Epithelial cell of proximal tubule (primary cell): ENCODE measurements around the gene ZNRF3. TPM values are rescaled to one million over a fixed set of nuclear protein-coding genes. Genes with fewer than 3 reads are reported as not detected.
"Not testable (repeated sequence)": the region's sequence is repeated elsewhere in the genome, so short reads cannot be mapped to it uniquely, and the experiment has no call there.

Source experiments
- DNase-seq: peaks from one replicate; pipeline ENCODE4 v3.0.0-alpha.2; 2011; ENCODE audit warnings: low read depth
- H3K4me3 ChIP-seq: 2 replicates; pipeline ENCODE4 v1.5.1; 2011; ENCODE audit warnings: low read depth, mild to moderate bottlenecking, low read length
- total RNA-seq: library from RNA; depleted of rRNA; stranded (reverse); fragments of >200 nt; gene quantifications from 2 replicates; pipeline ENCODE4 v1.2.3, GENCODE V29; 2015
- TF ChIP-seq, protein P1 (sequence below): conservative IDR thresholded peaks from 2 replicates; pipeline ENCODE4 v1.5.1; 2012; ENCODE audit warnings: low read depth, mild to moderate bottlenecking, low read length

The ZNRF3 gene
- total RNA-seq, 1 donor from 2014 or later = 15.6 TPM

DNA sequence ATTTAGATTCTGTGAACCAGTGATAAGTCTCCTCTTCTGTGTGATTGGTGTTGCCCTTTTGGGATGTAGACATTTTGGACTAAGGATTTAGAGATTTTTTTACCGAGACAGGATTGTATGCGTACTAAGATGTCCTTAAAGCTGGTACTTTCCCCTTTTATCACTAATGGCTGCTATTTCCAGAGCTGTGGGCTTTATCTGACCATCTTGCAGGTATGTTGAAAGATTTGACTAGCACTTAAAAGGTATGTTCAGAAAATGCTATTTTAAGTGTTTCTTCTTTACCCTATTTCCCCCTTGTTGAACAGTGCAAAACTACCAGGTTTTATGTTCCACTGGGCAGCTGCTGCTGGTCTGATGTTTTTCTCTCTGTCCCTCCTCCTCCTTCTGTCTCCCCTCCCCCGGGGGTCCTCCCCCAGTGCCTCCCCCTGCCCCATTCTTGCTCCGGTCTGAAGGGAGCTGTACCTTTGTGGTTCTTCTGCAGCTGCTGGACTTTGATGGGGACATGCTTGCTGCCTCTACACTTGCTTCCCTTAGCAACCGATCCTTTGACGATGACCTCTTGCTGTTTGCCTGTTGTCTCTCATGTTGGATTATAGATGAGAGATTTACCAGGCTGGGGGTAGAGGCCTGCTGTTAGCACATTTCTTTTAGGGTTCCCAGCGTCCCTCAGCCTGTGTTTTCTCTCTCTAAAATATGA is 59.6 kb downstream of the ZNRF3 start:
- TF ChIP-seq, protein P1, sequence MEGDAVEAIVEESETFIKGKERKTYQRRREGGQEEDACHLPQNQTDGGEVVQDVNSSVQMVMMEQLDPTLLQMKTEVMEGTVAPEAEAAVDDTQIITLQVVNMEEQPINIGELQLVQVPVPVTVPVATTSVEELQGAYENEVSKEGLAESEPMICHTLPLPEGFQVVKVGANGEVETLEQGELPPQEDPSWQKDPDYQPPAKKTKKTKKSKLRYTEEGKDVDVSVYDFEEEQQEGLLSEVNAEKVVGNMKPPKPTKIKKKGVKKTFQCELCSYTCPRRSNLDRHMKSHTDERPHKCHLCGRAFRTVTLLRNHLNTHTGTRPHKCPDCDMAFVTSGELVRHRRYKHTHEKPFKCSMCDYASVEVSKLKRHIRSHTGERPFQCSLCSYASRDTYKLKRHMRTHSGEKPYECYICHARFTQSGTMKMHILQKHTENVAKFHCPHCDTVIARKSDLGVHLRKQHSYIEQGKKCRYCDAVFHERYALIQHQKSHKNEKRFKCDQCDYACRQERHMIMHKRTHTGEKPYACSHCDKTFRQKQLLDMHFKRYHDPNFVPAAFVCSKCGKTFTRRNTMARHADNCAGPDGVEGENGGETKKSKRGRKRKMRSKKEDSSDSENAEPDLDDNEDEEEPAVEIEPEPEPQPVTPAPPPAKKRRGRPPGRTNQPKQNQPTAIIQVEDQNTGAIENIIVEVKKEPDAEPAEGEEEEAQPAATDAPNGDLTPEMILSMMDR = no peak
- no peak overlapping the region for H3K4me3 ChIP-seq
- no peak for DNase-seq

DNA sequence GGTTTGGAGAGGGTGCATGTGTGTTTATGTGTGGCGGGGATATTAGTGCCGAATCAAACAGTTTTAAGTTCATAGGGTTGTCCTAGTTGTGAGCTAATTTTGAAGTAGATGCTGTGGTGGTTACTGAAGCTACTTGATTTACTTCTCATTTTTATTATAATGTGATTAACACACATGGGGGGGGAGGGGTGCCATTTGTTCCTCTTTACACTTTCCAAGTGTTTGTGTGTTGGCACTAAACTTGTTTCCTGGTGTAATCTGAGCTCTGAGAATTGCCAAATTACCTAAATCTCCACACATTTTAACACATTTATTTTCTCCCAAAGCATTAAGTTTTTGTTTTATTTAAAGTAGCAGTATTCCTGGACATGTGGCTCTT is 60.1 kb downstream of the ZNRF3 start:
- TF ChIP-seq, protein P1 = no peak
- DNase-seq = no peak
- H3K4me3 ChIP-seq = no peak overlapping the region

DNA sequence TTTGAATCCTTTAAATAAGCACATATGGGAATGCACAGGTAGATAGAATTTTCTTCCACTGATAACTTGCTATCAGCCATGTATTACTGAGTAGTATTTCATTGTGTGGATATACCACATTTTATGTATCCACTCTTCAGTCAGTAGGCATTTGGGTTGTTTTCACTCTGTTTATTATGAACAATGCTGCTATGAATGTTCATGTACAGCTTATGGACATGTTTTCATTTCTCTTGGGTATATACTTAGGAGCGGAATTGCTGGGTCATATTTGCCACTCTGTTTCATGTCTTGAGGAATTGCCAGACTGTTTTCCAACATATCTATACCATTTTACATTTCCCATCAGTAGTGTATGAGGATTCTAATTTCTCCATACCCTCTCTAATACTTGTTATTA is 63.8 kb downstream of the ZNRF3 start:
- no peak overlapping the region for H3K4me3 ChIP-seq
- DNase-seq = no peak
- TF ChIP-seq, protein P1 = no peak

DNA sequence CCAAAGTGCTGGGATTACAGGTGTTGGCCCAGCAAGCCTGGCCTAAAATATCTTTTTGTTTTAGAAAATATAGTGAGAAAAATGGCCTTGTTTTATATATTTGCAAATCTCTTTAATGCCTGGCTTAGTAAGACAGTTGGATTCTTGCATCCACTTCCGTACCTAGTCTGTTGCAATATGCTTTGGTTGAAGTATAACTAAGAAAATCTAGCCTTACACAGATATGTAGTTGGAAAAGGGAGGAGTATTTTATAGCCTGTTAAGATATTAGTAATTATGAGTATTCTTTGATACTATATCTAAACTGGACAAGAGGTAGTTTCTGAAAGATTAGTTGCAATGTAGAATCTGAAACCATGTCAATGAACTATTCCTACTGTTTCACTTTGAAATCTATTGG is 65.1 kb downstream of the ZNRF3 start:
- no peak overlapping the region for H3K4me3 ChIP-seq
- DNase-seq = no peak

DNA sequence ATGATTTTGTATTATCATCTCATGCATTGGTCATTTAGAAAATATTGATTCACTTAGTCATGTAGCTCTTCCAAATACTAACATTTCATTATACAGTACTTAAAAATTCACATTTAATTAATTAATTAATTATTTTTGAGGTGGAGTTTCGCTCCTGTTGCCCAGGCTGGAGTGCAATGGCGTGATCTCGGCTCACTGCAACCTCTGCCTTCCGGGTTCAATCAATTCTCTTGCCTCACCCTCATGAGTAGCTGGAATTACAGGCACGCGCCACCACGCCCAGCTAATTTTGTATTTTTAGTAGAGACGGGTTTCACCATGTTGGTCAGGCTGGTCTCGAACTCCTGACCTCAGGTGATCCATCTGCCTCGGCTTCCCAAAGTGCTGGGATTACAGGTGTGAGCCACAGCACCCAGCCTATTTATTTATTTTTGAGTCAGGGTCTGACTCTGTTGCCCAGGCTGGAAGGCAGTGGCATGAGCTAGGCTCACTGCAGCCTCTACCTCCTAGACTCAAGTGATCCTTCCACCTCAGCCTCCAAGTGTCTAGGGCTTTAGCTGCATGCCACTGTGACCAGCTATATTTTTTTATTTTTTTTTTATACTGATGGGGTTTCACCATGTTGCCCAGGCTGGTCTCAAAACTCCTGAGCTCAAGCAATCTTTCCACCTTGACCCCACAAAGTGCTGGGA is 65.6 kb downstream of the ZNRF3 start:
- DNase-seq, H3K4me3 ChIP-seq: not testable (repeated sequence)

More for the DNA sequence above, 65.1 kb downstream of the ZNRF3 start:
- TF ChIP-seq, protein P1 = no peak

DNA sequence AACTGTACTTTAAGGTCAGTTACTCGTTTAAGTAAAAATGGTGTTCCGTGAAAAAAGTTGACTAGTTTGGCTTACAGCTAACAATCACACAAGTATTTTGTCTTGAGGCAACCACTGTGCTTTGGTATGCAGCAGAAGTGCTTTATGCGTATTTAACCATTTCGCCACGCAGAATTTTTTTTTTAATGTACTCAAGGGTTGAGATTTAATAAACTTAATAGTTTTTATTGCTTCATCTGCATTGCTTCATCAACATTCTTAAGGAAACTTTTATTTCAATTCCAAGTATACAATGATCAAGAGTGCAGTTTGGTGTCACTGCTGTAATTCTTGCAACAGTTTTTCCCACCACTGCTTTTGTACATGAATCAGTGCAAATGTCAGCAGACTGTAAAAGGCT is 66.4 kb downstream of the ZNRF3 start:
- H3K4me3 ChIP-seq = no peak overlapping the region
- no peak for DNase-seq
- TF ChIP-seq, protein P1 = no peak

DNA sequence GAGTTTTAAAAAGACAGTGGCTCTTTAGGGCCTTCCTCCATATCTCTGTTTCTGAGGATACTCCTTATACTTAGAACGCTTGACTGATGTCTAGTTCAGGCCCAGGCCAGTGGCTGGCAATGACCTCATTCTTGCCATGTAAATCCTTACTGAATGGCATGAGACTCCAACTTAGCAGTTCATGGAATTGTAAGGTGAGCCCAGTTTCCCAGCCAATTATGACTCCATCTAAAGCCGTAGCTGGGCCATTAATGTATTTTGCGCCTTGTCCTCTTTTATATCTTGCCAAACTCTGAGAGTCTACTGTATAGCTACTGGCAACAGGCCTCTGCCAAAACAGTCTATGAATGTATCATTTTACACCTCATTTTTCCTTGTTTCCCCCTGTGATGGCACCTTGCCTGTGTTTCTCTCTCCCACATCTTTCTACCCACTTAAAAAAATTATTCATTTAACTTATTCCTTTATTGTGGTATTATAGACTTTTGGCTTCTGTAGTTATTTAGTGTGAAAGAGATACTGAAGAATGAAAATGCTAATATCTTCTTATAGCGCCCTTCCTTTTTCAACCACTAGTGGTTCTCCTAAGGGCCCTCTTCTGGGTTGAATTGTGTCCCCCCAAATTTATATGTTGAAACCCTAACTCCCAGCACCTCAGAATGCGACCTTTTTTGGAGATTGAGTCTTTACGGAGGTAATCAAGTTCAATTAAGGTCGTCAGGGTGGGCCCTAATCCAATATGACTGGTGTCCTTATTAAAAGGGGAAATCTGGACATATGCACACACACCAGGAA is 67.4 kb downstream of the ZNRF3 start:
- no peak for DNase-seq
- TF ChIP-seq, protein P1 = peak; percentile 16

More for the DNA sequence above, 67.4 kb downstream of the ZNRF3 start:
- no peak overlapping the region for H3K4me3 ChIP-seq
